Lung microvascular endothelial cell (primary cell): ENCODE measurements around the gene SLC6A17. TPM values are rescaled to one million over a fixed set of nuclear protein-coding genes. Genes with fewer than 3 reads are reported as not detected.
A peak's percentile ranks its signal among the peaks of the same experiment; 100 is the strongest.

Source experiments
- DNase-seq, 2 donors: peaks; one replicate each; pipeline versions ENCODE4 v3.0.0 to v3.0.0-alpha.2; 2010; ENCODE audit warnings: low read depth in 2 of 2
- total RNA-seq: library from RNA; depleted of rRNA; stranded (reverse); fragments of >200 nt; gene quantifications from 2 replicates; pipeline ENCODE4 v1.2.1, GENCODE V29; 2014

The SLC6A17 gene
- total RNA-seq, result 0.40 and 1.1 TPM in 2 replicates

DNA sequence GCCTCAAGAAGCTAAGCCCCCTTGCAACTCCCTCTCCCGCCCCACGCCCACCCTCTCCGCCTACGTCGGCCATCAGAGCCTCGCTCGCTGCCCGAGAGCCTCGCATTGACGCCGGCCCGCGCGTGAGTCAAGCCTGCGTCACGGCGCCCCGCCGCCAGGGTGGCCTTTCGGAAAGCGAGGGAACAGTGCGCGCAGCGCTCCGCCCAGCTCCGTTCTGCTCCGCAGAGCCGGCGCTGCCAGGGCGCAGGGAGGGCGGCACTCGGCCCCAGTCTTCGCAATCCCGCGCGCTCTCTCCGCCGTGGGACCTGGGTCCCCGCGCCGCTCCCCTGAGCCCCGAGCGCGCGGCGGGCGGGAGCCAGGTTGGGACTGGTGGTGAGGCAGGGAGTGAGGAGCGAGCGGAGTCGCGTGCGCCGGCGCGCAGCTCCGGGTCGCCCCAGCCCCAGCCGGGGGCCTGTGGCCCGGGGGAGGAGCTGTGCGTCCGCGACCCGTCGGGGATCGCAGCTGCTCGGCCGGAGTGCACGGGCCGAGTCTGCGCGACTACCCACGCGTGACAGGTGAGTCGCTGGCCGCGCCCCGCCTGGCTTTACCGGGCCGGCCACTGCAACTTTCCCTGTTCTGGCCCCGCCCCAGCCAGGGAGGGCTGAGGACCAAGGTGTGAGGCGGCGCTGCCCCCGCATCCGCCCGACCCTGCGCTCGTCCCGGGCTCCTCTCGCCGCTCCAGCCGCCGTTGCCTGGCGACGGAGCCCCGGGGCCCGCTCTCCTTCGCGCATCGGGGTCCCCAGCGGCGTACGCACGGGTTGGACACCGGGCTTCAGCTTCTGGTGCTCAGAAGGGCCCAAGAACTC lies at the start of gene SLC6A17:
TSS of gene SLC6A17 (plus strand) at position 165 of the 845 bp plus-strand sequence. CDS start 16,436 bp downstream, outside the sequence.
- DNase-seq, result peak; percentile 54 to 57

DNA sequence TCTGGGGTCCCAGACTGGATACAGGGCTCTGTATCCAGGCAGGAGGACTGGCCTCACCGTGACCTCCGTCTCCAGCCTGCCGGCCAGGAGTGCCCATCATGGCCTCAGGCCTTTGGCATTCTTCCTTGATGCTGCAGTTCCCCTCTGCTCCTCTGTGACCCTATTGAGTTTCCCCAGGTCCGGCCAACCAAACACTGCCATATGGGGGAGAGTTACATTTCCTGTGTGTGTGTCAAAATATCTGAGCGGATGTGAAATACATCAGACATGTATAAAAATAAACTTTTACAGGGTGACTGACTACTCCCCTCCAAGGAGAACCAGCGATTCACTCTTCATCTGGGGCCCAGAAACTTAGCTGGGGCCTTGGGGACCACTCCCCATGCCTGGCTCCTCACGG lies 48.2 kb upstream of the SLC6A17 start:
- DNase-seq, result peak in 1 of 2 donors; percentile 14

DNA sequence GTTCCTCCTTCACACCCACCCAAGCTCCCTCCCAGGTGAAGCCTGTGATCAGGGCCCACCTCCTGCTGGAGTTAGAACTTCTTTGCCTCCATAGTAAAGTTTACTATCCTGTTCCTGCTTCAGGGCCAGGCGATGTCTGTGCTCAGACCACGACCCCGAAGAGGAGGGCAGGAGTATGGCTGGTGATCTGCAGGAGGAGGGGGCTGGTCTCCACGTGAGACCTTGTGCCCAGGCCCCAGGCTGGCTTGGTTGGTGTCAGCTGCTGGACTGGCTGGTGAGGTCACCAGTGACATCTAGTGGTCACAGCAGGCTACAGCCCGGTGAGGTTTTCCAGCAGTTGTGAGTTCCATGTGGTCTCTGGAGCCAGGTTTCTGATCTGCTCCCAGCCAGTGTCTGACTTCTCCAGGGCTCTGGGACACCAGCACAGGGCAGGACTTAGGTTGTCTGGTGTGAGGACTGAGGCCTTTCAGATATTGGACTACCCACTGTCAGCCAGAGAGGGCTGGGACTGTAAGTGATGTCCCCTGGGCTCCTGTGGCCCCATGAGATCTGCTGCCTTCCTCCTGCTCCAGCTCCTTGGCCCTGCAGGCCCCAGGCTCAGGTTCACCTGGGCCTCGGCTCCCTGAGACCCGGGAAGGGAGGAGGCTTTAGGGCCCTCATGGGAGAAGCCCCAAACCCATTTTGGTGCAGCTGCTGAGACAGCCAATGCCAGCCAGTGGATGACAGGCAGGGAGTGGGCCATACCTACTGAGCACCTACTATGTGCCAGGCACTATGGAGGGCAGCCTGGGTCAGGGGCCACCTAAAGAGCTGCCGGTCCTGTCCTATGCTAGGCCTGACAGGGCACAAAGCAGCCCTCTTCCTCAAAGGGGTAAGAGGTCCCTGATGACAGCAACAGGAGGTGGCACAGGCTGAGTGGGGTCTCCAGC lies 44.0 kb upstream of the SLC6A17 start:
- DNase-seq, result peak; percentile 77 to 81

DNA sequence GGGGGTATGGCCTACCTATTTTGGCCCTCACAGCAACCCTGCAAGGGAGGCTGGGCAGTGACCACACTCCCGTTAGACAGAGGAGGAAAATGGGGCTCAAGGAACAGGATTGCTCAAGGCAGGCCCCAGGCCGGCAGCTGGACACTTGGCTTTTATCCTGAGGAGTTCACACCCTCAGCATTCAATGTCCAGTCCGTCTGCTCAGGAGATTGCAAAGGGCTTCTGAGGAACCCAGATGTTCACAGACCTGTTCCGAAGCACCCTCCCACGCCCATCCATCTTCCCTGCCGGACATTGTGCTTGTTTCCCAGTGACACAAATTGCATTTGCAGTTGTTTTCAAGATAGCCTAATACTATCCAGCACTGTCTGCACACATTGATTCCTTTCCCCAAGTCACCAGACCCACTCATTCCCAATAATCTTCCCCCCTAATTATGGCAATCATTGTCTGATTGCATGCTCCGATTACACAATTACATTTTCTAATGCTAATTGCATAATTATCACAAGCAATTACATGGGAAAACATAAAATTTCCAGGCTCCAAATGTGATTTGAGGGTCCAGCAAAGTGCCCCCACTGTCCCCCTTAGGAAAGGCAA lies 42.3 kb upstream of the SLC6A17 start:
- no peak for DNase-seq

DNA sequence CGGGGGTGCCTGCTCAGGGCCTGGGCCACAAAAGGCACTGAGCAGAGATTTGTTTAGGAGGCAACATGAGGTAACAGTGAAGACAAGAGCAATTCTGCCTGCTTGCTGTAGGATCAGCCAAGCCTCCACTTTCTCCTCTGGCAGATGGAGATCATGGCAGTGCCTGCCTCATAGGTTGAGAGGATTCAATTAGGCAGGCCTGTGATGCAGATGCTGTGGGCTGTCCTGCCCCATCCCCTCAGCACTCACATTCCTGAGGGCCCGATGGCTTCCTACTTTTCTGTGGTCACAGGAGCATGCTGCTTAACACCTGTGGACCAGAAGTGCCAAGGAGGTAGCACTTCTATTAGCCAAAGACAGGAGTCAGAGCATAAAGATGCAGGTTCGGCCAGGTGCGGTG lies 39.2 kb upstream of the SLC6A17 start:
- DNase-seq, result no peak

DNA sequence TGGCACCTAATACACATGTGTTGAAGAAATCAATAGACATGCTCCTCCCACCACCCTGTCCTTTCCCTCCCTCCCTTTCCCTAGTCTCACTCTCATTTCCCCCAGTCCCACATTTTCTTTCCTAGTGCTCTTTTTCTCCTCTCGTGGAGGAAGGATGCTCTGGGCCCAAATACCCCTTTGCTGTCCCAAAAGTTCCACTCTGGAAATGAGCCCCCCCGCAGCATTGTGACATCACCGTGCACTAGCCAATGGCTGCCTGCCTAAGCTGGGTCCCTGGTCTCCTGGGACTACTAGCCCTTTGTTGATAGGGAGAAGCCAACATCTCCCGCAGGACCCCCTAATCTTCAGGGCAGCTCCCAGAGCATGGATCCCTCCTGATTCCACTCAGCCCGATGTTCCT lies 38.2 kb upstream of the SLC6A17 start, which contains the start of gene UBL4B:
TSS of gene UBL4B (plus strand) at position 301 of the 400 bp plus-strand sequence. CDS start at position 393, 92 bp downstream.
- DNase-seq, result no peak

DNA sequence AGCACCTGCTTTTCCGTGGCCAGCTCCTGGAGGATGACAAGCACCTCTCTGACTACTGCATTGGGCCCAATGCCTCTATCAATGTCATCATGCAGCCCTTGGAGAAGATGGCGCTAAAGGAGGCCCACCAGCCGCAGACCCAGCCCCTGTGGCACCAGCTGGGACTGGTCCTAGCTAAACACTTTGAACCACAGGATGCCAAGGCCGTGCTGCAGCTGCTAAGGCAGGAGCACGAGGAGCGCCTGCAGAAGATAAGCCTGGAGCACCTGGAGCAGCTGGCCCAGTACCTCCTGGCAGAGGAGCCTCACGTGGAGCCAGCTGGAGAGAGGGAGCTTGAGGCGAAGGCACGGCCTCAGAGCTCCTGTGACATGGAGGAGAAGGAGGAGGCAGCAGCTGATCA lies 37.6 kb upstream of the SLC6A17 start:
- DNase-seq, result no peak

DNA sequence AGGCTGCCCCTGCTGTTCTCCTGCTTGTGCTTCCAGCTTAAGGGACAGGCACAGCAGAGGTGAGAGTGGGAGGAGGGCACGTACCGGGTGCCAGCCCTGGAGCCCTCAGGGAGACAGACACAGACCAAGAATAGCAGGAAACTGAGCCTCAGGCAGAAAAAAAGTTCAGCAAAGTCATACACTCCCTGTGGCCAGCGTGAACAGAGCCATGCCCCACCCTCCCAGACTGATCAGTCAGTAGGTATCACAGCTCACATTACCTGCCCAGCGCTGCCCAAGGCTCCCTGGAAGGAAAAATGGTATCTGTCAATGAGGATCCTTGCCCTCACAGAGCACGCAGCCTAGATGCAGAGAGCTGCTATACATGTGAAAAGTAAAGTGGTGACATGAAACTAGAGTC lies 36.7 kb upstream of the SLC6A17 start:
- no peak for DNase-seq

DNA sequence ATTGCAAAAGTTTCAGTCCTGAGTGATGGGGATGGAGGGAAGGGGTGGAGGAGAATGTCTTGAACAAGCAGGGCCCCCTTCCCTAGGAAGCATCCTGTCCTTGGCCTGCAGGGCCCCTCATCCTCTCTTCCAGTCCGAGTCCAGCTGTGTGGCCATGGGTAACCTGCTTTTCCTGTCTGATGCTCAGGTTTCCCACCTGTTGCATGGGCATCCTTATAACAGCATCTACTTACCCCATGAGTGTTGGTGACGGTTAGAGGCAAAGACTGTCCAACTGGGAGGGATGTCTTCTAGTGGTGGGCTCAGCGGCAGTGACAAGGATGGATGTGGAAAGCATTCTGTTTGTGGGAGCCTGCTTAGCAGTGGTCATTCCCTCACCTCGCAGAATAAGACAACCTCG lies 36.1 kb upstream of the SLC6A17 start:
- DNase-seq, result no peak

DNA sequence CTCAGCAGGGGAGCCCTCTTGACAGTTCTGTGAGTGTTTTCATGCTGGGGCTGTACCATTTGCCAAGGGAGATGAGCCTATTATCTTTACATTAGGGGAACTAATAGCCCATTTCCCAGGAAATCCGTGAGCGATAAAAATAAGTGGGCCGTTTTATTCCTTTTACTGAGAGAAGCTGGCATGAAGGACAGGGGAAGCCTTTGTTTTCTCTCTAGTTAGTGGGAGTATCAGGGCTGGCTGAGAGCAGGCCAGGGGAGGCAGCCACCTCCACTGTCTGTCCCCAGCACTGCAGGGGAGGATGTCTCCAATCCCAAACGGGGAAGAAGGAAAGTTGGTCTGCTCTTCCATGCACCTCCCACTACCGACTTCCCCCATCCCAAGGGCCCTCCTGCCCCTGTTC lies 35.5 kb upstream of the SLC6A17 start:
- DNase-seq, result no peak

DNA sequence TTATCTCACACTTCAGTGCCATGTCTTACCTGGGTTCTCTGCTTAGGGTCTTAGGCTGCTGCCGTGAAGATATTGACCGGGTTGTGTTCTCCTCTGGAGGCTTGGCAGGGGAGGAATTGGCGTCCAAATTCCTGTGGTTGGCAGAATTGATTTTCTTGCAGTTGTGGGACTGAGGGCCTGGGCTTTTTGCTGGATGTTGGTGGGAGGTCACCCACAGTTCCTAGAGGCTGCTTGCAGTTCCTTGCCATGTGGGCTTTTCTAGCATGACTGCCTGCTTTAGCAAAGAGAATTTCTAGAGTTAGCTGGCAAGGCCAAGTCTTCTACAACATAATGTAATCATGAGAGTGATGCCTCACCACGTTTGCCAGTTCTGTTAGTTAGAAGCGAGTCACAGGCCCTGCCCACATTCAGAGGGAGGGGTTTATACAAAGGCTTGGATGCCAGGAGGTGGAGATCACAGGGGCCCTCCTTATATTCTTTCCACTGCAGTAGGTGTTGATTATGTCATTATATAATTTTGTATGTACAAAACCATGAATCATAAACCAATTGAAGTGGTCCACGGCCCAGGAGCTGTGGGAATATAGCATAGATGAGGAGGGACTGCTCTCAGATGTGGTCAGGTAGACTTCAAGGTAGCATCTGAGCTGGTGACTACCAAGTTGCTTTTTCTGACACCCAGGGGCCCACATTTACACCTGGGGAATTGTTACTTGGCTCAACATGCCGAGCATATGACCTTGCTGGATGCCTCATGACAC lies 31.5 kb upstream of the SLC6A17 start:
- DNase-seq, result no peak

DNA sequence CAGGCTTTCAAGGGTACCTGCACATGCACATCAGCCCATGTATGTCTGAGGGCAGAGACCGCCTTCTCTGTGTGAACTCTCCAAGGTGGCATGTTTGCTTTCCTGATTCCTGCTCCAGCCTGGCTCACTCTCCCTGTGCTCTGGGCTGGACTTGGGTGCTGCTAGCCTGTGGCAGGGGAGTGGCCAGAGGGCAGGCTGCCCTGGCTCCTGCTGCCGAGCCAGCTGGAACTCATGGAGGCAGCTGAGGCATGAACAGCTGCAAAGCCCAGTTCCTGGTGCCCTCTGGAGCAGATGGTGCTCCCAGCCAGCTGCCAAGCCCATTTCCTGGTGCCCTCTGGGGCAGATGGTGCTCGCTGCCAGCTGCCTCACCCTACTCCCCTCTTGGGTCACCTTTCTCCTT lies 30.5 kb upstream of the SLC6A17 start:
- no peak for DNase-seq

DNA sequence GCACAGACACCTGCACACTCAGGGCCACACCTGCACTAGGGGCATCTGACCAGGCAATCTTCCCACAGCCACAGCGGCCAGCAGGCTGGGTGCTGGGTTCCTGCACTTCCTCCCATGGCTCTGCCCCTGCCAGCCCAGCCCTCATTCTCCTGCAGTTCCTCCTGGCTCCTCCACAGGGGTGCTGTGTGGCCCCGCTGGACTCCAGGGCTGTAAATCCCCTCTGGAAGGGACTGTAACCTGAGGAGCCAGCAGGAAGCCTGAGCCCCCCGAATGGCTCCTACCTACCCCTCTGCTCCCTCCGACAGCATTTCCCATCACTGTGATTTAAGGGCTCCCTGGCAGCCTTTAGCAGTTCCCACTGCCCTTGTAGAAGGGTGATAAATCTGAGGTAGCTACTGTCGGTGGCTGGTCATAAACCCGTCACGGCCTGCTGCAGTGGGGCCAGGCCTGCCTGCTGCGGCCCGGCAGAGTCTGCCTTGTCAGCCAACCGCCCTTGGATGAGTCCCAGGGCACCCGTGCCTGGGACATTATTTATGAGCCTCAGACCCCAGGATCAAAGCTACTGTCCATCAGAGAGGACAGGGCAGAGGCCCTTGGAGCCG lies 29.2 kb upstream of the SLC6A17 start:
- no peak for DNase-seq

DNA sequence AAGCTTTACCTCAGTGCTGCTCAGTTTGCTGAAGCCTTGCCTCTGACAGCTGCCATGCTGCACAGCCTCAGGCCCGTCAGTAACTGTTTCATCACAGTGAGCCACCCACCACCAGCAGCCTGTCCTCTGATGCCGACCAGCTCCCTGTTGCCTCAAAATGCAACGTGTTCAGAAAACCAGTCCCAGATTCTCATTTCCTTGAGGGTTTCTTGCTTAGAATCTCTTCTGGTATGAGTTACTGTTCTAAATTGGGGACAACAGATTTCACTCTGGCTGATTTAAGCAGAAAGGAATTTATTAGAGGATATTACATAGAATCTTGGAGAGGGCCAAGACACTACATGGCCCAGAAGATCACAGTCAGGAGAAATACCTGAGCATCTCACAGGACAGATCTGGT lies 27.1 kb upstream of the SLC6A17 start:
- no peak for DNase-seq

DNA sequence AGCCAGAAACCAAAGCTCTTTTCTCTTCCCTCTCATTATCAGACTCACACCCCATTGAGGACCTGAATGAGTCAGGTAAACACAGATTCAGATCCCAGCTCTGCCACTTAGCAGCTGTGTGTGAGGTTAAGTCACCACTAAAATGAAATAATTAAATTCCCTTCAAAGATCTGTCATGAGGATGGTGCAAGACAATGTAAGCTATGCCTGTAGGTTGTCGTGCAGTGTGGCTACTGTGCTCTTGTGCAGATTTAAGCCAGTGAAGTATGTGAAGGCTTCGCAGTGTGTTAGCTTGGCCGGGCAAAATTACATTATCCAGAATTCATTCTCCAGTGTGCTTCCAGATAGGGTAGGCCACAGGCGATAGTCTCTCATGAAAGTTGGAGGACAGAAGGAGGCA lies 24.5 kb upstream of the SLC6A17 start:
- no peak for DNase-seq

DNA sequence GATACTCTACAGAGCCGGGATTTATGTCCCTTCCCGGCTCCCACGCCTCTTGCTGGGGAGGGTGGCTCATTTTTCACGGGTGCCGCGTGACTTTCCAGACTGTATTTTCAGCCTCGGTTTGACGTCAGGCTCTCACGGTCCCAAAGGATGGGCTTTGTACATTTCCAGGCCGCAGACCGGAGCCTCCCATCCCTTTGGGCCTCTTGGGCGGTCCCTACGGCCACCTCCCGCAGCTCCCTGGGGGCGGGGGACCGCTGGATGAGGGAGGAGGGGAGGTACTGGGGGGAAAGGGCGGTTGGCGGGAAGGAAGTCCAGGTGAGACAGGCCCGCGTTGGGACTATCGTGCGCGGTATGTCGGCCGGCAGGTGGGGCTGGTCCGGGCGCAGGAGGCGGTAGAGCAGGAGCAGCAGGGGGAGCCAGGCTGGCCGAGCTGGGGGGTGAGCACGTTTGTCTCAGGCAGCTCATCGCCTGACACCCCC lies 20.1 kb upstream of the SLC6A17 start:
- DNase-seq, result no peak

DNA sequence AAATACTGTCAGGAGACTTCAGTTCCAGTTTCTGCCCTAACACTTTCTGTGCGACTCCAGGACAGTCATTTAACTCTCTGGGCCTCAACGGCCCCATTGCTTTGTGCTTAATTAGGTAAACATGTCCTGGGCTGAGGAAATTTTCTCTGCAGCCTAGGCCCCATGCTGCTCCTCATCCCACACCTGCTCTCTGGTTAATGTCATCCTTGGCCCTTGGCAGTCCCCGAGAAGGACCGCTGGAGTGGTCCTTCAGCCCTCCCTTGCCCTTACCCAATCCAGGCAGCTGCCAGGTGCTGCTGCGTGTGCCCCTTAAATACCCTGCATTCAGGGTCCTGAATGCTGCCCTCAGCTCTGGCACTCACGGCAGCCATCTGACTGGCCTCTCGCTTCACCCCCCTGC lies 19.3 kb upstream of the SLC6A17 start:
- no peak for DNase-seq

DNA sequence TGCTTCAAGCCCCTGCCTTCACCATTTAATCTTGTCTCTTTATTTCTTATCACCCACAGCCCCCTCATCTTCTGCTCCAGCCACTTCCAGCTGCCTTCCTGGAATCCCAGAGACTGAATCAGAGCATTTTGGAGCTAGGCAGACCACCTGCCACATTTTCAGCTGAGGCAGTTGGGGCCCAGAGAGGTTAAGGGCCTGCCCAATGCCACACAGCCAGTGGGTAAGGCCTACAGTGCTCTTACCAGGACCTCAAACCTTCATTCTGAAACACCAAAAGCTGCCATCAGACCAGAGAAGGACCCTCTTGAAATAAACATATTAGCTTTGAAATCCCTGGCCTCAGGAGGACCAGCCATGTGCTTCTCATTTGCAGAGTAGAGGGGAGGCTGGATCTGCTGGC lies 17.6 kb upstream of the SLC6A17 start:
- DNase-seq, result no peak

DNA sequence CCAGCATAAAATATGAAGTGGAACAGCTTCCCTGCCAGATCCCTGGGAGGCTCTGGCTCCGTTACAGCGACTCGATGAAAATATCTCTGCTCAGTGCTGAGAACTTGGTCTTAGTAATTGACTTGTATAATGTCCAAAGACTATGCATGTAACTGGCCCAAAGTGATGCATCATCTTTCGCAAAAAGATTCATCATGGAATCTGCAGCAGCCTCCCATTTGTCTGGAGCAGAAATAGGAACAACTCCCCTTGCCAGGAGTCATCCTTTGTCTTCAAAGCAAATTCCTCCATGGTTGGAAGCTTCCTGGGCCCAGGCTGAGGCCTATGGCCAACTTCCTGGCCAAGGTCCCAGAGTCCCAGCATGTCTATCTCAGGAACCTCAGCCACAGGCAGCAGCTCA lies 16.9 kb upstream of the SLC6A17 start:
- no peak for DNase-seq

DNA sequence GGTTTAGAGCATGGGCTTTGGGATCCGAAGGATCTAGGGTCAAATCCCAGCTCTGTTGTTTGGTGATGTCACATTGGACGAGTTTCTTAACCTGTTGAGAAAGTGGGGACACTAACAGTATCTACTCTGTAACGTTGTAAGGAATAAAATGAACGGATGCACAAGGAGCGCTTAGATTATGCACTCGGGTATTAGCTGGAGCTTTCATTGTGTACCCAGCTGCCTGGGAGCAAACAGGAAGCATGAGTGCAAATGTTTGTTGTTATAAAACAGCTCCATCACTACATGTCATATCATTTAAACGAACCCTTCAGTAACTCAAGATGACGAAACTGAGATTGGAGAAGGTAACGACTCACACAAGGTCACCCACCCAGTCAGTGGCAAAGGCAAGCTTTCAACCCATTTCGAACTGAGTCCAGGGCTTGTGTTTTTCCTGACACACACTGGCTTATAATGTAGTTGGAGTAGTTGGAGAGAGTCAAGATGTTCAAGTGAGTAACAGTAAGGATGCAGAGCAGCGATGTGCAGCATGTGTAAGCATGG lies 16.2 kb upstream of the SLC6A17 start:
- DNase-seq, result peak in 1 of 2 donors; percentile 21
